A549 (cell line): ENCODE measurements around the gene ELP2. TPM values are rescaled to one million over a fixed set of nuclear protein-coding genes. Genes with fewer than 3 reads are reported as not detected.

Source experiments
- ATAC-seq, 2 experiments: fragments of 200-7000 bp in 1 of 2; fragments of >200 bp in 1 of 2; cut with Nextera tagmentation in 1 of 2; cut with Tn5 transposase in 1 of 2; 3 replicates each; pipeline versions ENCODE4 v1.8.0 to v1.9.1; 2018 to 2020; ENCODE audit warnings: mild to moderate bottlenecking in 1 of 2, moderate library complexity in 1 of 2
- CTCF ChIA-PET: fragments of 300-600 bp; sonication (Branson Sonifier 250); formaldehyde crosslinking; extraction: SDS; loops from one replicate; lab custom pipeline; 2021; ENCODE audit warnings: antibody characterized with exemption, inconsistent platforms; lab: Yijun Ruan, JAX
- POLR2A ChIA-PET: fragments of 350-600 bp; formaldehyde crosslinking; extraction: SDS; loops from one replicate; lab custom pipeline; 2021; ENCODE audit warnings: antibody characterized with exemption, inconsistent platforms; lab: Yijun Ruan, JAX
- DNase-seq, 2 experiments: peaks; one replicate each; pipeline versions ENCODE4 v3.0.0 to v3.0.0-alpha.2; 2011 to 2016; ENCODE audit warnings: low read depth in 1 of 2, low spot score in 1 of 2
- FAIRE-seq: peaks from 2 replicates; lab custom pipeline; 2011; peaks lifted over from hg19 to GRCh38; lab: Jason Lieb, UNC
- H3K27ac ChIP-seq, 2 experiments: fragments of >200 bp; sonication (Bioruptor Twin); formaldehyde crosslinking; 3 replicates each; pipeline ENCODE4 v1.5.1; 2016 to 2017
- H3K4me1 ChIP-seq: fragments of >200 bp; sonication (Bioruptor Twin); formaldehyde crosslinking; 3 replicates; pipeline ENCODE4 v1.6.1; 2016
- H3K4me2 ChIP-seq: fragments of >200 bp; sonication (Bioruptor Twin); formaldehyde crosslinking; 3 replicates; pipeline ENCODE4 v1.6.1; 2016
- H3K4me3 ChIP-seq: fragments of >200 bp; sonication (Bioruptor Twin); formaldehyde crosslinking; 3 replicates; pipeline ENCODE4 v1.5.1; 2016
- H3K9me3 ChIP-seq: fragments of >200 bp; sonication (Bioruptor Twin); formaldehyde crosslinking; 3 replicates; pipeline ENCODE4 v1.6.1; 2016
- CBX2 ChIP-seq: fragments of 200-600 bp; sonication (generic); IDR thresholded peaks from 2 replicates; pipeline ENCODE4 v1.6.1; 2016; ENCODE audit warnings: low read depth, mild to moderate bottlenecking, borderline replicate concordance
- CHD2 ChIP-seq: fragments of 150-350 bp; IDR thresholded peaks from 2 replicates; pipeline ENCODE4 v1.6.1; 2014; ENCODE audit warnings: low read length; ENCODE audit not compliant: partially characterized antibody
- EHF ChIP-seq: fragments of 250-450 bp; sonication (Bioruptor Pico); IDR thresholded peaks from 2 replicates; pipeline ENCODE4 v1.5.0; 2020; ENCODE audit warnings: mild to moderate bottlenecking
- EHMT2 ChIP-seq: fragments of 200-600 bp; sonication (generic); IDR thresholded peaks from 2 replicates; pipeline ENCODE4 v1.6.1; 2016; ENCODE audit warnings: antibody characterized with exemption, low read depth, mild to moderate bottlenecking, moderate library complexity
- EP300 ChIP-seq, 2 experiments: fragments of >200 bp; sonication (Bioruptor Twin); formaldehyde crosslinking; IDR thresholded peaks; 2 replicates in 1 of 2; 3 replicates in 1 of 2; pipeline ENCODE4 v1.6.1; 2016 to 2017
- HEYL ChIP-seq: fragments of 250-450 bp; sonication (Bioruptor Pico); IDR thresholded peaks from 2 replicates; pipeline ENCODE4 v1.8.0; 2021; ENCODE audit warnings: mild to moderate bottlenecking, moderate library complexity
- HOXA7 ChIP-seq: fragments of 250-450 bp; sonication (Bioruptor Pico); IDR thresholded peaks from 2 replicates; pipeline ENCODE4 v1.5.0; 2020; ENCODE audit warnings: mild to moderate bottlenecking, moderate library complexity
- HOXB13 ChIP-seq: fragments of 250-450 bp; sonication (Bioruptor Pico); IDR thresholded peaks from 2 replicates; pipeline ENCODE4 v1.5.0; 2020; ENCODE audit warnings: low read depth, mild to moderate bottlenecking, moderate library complexity
- KDM1A ChIP-seq: fragments of 200-600 bp; sonication (generic); IDR thresholded peaks from 2 replicates; pipeline ENCODE4 v1.6.1; 2016; ENCODE audit warnings: low read depth, mild to moderate bottlenecking
- MAZ ChIP-seq: fragments of 150-350 bp; IDR thresholded peaks from 2 replicates; pipeline ENCODE4 v1.6.1; 2014; ENCODE audit warnings: antibody characterized with exemption, low read depth, low read length, borderline replicate concordance
- MYC ChIP-seq: IDR thresholded peaks from 2 replicates; pipeline ENCODE4 v1.6.1; 2012; ENCODE audit warnings: mild to moderate bottlenecking, inconsistent platforms, low read length, improper control_type of control experiment, borderline replicate concordance
- POLR2AphosphoS2 ChIP-seq: conservative IDR thresholded peaks from 2 replicates; pipeline ENCODE4 v1.6.1; 2012; ENCODE audit warnings: low read length, improper control_type of control experiment, inconsistent platforms
- RAD21 ChIP-seq, 2 experiments: fragments of >200 bp in 1 of 2; sonication (Bioruptor Twin) in 1 of 2; formaldehyde crosslinking in 1 of 2; IDR thresholded peaks in 1 of 2; conservative IDR thresholded peaks in 1 of 2; 2 replicates in 1 of 2; 3 replicates in 1 of 2; pipeline ENCODE4 v1.6.1; 2012 to 2018; ENCODE audit warnings: inconsistent platforms in 1 of 2
- SREBF2 ChIP-seq: fragments of 450-650 bp; IDR thresholded peaks from 2 replicates; pipeline ENCODE4 v1.6.1; 2014; ENCODE audit warnings: mild to moderate bottlenecking, moderate library complexity
- TFCP2L1 ChIP-seq: fragments of 250-450 bp; sonication (Bioruptor Pico); IDR thresholded peaks from 2 replicates; pipeline ENCODE4 v1.5.0; 2021; ENCODE audit warnings: mild to moderate bottlenecking
- TP53 ChIP-seq: fragments of 250-450 bp; sonication (Bioruptor Pico); IDR thresholded peaks from 2 replicates; pipeline ENCODE4 v1.5.0; 2021; ENCODE audit warnings: mild to moderate bottlenecking, moderate library complexity
- ZNF302 ChIP-seq: fragments of 250-450 bp; sonication (Bioruptor Pico); IDR thresholded peaks from 2 replicates; pipeline ENCODE4 v1.9.0; 2021; ENCODE audit warnings: inconsistent platforms, mild to moderate bottlenecking, moderate library complexity
- WGBS: methylation state at CpG from one replicate; pipeline ENCODE4 v1.1.6; 2017; ENCODE audit errors: missing lambda C conversion rate; 5-methylcytosine and 5-hydroxymethylcytosine counted together
- polyA plus RNA-seq, 4 experiments: library from polyadenylated mRNA; depleted of rRNA in 3 of 4; stranded (reverse); fragments of >200 nt; fragmentation: RNase III in 1 of 4; extraction: RNeasy Plus Mini Kit Qiagen cat#74134 plus additional on column Dnase treatment in 1 of 4; gene quantifications; 2 replicates in 3 of 4; 3 replicates in 1 of 4; pipeline ENCODE4 v1.2.3, GENCODE V29; 2011 to 2017
- TF ChIP-seq, protein P1 (sequence below): fragments of >200 bp; sonication (Bioruptor Twin); formaldehyde crosslinking; IDR thresholded peaks from 2 replicates; pipeline ENCODE4 v1.6.1; 2016
- TF ChIP-seq, protein P2 (sequence below): fragments of 250-450 bp; sonication (Bioruptor Pico); IDR thresholded peaks from 2 replicates; pipeline ENCODE4 v1.5.0; 2021; ENCODE audit warnings: mild to moderate bottlenecking, moderate library complexity, borderline replicate concordance
- TF ChIP-seq, protein P3 (sequence below): IDR thresholded peaks from 2 replicates; pipeline ENCODE4 v1.6.1; 2012; ENCODE audit warnings: low read depth, borderline replicate concordance
- TF ChIP-seq, protein P4 (sequence below): fragments of 450-650 bp; IDR thresholded peaks from 2 replicates; pipeline ENCODE4 v1.6.1; 2014; ENCODE audit warnings: antibody characterized with exemption

The ELP2 gene
- polyA plus RNA-seq, 2 of the 4 experiments (the other 2 are of a cell fraction): 28.8 to 73.4 TPM

DNA sequence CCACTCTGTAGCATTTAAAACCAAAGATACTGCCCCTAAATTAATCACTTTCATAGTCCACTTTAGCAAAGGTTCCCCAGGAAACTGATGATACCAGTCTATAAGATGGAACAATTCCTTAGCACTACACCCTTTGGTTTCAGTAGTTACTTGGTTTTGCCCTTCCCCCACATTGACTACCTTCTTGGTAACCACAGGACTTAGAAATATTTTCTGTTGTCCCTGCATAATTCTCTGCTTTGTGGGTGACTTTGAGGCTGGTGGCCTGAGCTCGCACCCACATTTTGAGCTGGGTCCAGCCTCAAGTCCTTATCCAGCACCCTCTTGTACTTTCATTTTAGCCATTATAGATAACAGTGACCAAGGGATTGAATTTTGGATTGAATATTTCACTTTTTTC is 23.1 kb downstream of the ELP2 start:
- H3K4me1 ChIP-seq: no peaks in the 10 kb centered on the region
- no peak overlapping the region for H3K4me3 ChIP-seq
- CTCF ChIA-PET: interaction anchor here (1.3 kb wide), 1 partner anchor 20 kb away, joined by 3 read pairs; no protein-coding TSS in a partner anchor
- FAIRE-seq: no peak
- POLR2A ChIA-PET: no interaction called here
- no peak for ATAC-seq
- H3K4me2 ChIP-seq: no peak overlapping the region
- DNase-seq: no peak
- TF ChIP-seq EHF (CRISPR knock-in tag) (no peak), TFCP2L1 (CRISPR knock-in tag) (no peak), HOXB13 (no peak)
- TF ChIP-seq, protein P1, sequence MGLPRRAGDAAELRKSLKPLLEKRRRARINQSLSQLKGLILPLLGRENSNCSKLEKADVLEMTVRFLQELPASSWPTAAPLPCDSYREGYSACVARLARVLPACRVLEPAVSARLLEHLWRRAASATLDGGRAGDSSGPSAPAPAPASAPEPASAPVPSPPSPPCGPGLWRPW: no peak
- no peaks in the 10 kb centered on the region for H3K9me3 ChIP-seq
- no peak overlapping the region for H3K27ac ChIP-seq
- 100% methylated on average over 1 of the region's 1 CpG for WGBS

DNA sequence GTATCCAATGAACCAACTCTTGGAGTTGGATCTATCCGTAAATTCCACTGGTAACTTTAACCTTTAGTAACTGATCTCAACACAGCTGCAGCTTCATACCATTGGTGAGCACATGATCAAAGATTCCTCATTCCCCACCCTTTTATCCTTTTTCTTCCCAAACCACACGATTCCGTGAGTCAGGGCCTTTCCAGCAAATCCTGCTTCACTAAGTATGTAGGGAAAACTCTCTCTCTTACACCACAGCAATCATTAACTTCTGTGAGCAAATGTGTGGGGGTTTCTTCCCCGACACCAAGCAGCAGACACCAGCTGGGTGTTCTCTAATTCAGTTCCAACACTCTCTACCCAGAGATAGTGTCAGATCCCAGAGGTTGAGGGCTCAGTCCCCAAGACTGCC is 23.5 kb downstream of the ELP2 start:
- DNase-seq: no peak
- no peaks in the 10 kb centered on the region for H3K4me1 ChIP-seq
- ChIA-PET POLR2A (interaction anchor here (0.7 kb wide), 1 partner anchor 86 kb away, joined by 3 read pairs; no protein-coding TSS in a partner anchor), CTCF (interaction anchor here (0.7 to 1.3 kb wide), 2 partner anchors 20 to 392 kb away, joined by 3 read pairs; no protein-coding TSS in a partner anchor)
- H3K4me2 ChIP-seq: no peak overlapping the region
- no peak overlapping the region for H3K4me3 ChIP-seq
- no peaks in the 10 kb centered on the region for H3K9me3 ChIP-seq
- TF ChIP-seq ZNF302 (CRISPR knock-in tag): no peak
- no peak for TF ChIP-seq CBX2
- TF ChIP-seq HEYL: no peak
- TF ChIP-seq, protein P2, sequence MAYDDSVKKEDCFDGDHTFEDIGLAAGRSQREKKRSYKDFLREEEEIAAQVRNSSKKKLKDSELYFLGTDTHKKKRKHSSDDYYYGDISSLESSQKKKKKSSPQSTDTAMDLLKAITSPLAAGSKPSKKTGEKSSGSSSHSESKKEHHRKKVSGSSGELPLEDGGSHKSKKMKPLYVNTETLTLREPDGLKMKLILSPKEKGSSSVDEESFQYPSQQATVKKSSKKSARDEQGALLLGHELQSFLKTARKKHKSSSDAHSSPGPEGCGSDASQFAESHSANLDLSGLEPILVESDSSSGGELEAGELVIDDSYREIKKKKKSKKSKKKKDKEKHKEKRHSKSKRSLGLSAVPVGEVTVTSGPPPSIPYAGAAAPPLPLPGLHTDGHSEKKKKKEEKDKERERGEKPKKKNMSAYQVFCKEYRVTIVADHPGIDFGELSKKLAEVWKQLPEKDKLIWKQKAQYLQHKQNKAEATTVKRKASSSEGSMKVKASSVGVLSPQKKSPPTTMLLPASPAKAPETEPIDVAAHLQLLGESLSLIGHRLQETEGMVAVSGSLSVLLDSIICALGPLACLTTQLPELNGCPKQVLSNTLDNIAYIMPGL: no peak
- TF ChIP-seq, protein P3, sequence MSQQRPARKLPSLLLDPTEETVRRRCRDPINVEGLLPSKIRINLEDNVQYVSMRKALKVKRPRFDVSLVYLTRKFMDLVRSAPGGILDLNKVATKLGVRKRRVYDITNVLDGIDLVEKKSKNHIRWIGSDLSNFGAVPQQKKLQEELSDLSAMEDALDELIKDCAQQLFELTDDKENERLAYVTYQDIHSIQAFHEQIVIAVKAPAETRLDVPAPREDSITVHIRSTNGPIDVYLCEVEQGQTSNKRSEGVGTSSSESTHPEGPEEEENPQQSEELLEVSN: no peak
- no peak for TF ChIP-seq SREBF2
- TF ChIP-seq EHMT2: no peak
- TF ChIP-seq HOXA7: no peak
- TF ChIP-seq, protein P4, sequence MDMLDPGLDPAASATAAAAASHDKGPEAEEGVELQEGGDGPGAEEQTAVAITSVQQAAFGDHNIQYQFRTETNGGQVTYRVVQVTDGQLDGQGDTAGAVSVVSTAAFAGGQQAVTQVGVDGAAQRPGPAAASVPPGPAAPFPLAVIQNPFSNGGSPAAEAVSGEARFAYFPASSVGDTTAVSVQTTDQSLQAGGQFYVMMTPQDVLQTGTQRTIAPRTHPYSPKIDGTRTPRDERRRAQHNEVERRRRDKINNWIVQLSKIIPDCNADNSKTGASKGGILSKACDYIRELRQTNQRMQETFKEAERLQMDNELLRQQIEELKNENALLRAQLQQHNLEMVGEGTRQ: no peak
- TF ChIP-seq EP300 (IDR thresholded peaks at IDR 0.05): no peak
- no peak for TF ChIP-seq CHD2
- H3K27ac ChIP-seq: no peak overlapping the region
- FAIRE-seq: no peak
- WGBS: 92% methylated on average over 4 of the region's 4 CpGs
- ATAC-seq: 0 out of 6 replicates have a peak, but pooled peaks of 1 of the 2 experiments have one; percentile 34

DNA sequence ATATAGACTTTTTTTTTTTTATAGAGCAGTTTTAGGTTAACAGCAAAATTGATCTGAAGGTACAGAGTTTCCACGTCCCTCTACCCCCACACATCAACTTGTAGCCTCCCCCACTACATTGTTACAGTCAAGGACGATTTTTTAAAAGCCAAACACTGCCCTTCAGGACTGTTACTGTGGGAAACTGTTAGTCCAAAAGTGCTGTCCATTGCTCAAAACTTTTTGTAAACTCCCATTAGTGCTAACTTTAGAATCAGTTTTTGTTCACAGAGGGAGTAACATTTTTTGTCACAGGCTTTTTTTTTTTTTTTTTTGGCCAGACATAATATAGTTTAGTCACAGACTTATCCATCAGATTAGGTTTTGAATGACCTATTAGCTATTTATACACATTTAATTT is 24.1 kb downstream of the ELP2 start:
- no peak overlapping the region for H3K4me3 ChIP-seq
- H3K27ac ChIP-seq: no peak overlapping the region
- CTCF ChIA-PET: interaction anchor here (0.7 to 1.3 kb wide), 2 partner anchors 19 to 392 kb away, joined by 3 read pairs; no protein-coding TSS in a partner anchor
- H3K4me2 ChIP-seq: no peak overlapping the region
- no peak for TF ChIP-seq RAD21 (conservative IDR thresholded peaks at IDR 0.05 in 1 of 2, IDR thresholded peaks at IDR 0.05 in 1 of 2)
- no peak for TF ChIP-seq MYC
- TF ChIP-seq MAZ: no peak
- no peak for TF ChIP-seq POLR2AphosphoS2
- TF ChIP-seq TP53: no peak
- TF ChIP-seq KDM1A: no peak
- H3K4me1 ChIP-seq: no peaks in the 10 kb centered on the region
- POLR2A ChIA-PET: interaction anchor here (0.7 kb wide), 1 partner anchor 87 kb away, joined by 3 read pairs; no protein-coding TSS in a partner anchor
- DNase-seq: no peak
- no peak for ATAC-seq
- FAIRE-seq: no peak
- 55% methylated on average over 2 of the region's 2 CpGs for WGBS
- H3K9me3 ChIP-seq: no peaks in the 10 kb centered on the region
